GM18517 (cell line): ENCODE data around the gene HEXD.
"Not testable (repeated sequence)": the region's sequence is repeated elsewhere in the genome, so short reads cannot be mapped to it uniquely, and the experiment has no call there.

Experiments
- ATAC-seq: cut with Tn5 transposase; IDR thresholded peaks from one replicate; pipeline ENCODE4 v1.9.1; 2021; ENCODE audit warnings: mild to moderate bottlenecking, moderate library complexity; ENCODE audit not compliant: unreplicated experiment

The HEXD gene

DNA sequence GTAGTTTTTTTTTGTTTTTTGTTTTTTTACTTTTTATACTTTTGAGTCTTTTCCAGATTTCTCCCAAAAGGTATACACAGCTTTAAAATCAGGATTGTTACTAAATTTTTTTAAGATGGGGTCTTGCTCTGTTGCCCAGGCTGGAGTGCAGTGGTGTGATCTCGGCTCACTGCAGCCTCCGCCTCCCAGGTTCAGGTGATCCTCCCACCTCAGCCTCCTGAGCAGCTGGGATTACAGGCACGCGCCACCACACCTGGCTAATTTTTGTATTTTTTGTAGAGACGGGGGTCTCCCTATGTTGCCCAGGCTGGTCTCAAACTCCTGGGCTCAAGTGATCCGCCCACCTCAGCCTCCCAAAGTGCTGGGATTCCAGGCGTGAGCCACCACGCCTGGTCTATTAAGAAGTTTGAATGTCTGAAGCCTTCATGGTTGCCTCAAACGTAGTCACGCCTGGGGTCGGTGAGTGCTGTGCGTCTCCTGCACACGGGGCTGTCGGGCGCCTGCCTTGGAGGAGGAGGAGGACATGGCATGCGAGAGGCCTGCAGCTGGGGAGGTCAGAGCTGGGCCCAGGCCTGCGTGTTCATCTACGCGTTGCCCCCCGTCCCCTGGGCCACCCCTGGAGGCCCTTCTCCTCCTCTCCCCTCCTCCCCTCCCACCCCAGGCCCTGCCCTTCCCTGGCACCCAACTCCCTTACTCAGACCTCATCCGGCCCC lies 35.8 kb upstream of the HEXD start:
- ATAC-seq, result not testable (repeated sequence)

DNA sequence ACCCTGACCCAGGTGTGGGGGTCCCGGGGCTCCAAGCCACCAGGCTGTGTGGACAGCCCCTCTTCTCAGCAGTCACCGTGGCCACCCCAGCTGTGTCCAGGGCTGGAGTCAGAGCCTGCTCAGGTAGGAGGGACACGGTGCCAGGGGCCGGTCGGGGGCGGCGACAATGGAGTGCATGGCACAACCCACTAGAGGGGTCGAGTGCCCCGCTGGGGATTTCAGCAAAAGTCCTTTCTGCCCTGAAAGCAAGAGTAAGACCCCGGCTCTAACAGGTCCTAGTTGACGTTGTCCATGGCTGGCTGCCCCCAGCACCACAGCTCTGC lies 35.3 kb upstream of the HEXD start:
- ATAC-seq, result no peak

DNA sequence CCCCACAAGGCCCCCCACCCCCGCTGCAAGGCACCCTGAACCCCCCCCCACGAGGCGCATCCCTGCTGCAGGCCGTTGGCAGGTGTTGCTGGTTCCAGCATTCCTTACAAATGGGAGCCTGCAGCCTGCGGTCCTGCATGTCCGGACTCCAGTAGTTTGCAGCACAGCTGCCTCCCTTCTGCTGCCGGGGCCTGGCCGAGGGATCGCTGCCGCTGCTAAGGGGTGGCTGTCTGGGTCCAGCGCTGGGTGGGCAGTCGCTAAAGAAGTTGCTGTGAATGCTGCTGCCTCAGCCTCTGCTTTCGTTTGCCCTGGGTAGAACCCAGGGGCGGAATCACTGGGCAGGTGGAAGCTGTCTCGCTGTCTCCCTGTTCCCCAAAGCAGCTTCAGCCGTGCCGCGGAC lies 34.7 kb upstream of the HEXD start:
- ATAC-seq, result no peak

DNA sequence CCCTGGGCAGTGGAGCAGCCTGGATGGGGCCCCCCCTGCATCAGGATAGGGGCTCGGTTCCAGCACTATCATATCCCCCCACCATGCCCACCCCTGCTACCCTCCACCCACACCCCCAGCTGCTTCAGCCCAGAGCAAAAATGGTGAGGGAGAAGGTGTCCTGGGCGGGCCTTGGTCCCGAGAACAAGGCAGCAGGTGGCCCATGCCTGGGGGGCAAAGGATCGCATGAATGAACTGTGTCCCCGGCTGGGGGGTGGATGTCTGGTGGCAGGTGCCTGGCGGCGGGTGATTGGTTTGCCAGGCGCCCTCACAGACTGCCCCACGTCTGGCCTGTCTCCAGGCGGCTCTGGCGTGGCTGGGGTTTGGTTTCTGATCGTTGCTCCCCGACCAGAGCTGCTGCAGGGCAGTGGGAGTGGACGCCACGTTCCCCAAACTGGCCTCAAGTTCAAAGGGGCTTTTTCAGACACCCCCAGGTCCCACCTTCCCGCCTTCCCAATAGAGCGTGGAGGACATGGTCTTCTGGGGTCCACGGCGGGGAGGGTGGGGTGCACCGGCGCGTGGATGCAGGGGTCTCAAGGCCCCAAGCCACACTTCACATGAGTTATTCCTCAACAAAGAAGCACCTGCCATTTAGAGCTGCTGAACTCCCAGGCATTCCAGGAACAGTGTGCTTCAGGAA lies 34.0 kb upstream of the HEXD start:
- ATAC-seq, result no peak

DNA sequence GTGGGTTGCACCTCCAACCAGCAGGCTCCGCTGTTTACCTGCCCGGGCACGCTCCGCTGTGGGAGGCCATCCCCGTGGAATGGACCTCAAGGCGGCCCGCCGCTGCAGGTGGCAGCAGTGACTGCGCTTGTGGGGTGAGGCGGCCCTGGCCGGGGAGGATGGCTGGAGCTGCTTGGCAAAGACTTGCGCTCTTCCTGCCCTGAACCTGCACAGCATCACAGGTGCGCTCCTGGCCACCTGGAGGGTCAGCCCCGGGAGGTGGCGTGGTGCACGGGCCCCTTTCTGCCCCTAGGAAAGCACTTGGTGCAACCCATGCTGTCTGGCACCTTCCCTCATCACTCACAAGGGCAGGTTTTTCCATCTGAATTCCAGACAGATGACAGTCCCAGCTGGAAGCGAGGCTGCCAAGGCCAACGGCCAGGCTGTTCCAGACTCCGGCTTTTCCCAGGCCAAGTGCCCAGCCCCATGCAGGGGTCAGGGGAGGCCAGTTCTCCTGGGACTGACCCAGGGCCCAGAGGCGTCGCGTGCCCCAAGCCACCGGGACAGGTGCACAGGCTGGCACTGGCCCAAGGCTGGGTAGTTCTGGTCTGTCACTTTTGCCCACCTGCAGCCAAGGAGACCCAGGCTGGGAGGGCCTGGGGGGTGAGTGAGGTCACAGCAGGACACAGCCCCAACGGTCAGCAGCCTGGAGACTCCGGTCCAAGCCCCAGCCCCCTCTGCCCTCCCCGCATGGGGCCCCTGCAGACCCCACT lies 33.2 kb upstream of the HEXD start:
- ATAC-seq, result no peak

DNA sequence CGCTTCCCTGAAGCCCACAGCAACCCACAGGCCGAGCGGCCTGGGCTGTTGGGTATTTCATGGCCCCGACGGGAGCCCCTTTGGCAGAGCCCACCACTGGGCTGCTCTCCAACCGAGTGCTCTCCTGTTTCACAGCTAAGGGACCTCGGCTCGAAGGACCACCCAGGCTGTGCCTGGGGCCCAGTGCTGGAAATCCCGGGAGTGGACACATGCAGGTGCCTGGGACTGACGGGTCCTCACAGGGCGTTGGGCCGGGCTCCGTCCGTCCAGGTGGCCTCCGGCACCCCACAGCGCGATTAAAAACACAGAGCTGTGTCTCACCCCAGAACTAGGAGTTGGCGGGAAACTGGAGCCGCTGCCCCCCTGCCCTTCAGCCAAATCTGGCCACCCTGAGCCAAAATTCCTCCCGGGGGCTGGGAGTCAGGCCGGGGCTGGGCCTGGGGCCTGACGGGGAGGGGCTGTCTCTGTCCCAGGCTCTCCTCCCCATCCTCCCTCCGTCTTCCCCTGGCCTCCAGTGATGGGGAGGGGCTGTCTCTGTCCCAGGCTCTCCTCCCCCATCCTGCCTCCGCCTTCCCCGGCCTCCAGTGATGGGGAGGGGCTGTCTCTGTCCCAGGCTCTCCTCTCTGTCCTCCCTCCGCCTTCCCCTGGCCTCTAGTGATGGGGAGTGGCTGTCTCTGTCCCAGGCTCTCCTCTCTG lies 32.4 kb upstream of the HEXD start:
- no peak for ATAC-seq

DNA sequence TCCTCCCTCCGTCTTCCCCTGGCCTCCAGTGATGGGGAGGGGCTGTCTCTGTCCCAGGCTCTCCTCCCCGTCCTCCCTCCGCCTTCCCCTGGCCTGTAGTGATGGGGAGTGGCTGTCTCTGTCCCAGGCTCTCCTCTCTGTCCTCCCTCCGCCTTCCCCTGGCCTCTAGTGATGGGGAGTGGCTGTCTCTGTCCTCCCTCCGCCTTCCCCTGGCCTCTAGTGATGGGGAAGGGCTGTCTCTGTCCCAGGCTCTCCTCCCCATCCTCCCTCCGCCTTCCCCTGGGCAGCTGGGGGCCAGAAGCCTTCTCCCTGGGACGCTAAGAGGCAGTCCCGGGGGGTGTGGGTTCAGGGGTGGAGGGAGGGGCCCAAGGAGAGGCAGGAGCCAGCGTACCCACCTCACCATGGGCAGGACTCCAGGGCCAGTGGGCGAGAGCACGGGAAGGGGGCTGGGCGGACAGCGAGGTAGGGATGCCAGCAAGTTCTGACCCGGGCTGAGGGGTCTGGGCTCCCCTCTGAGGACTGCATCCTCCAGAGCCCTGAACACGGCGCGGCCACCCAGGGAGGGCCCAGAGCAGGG lies 31.8 kb upstream of the HEXD start:
- no peak for ATAC-seq

DNA sequence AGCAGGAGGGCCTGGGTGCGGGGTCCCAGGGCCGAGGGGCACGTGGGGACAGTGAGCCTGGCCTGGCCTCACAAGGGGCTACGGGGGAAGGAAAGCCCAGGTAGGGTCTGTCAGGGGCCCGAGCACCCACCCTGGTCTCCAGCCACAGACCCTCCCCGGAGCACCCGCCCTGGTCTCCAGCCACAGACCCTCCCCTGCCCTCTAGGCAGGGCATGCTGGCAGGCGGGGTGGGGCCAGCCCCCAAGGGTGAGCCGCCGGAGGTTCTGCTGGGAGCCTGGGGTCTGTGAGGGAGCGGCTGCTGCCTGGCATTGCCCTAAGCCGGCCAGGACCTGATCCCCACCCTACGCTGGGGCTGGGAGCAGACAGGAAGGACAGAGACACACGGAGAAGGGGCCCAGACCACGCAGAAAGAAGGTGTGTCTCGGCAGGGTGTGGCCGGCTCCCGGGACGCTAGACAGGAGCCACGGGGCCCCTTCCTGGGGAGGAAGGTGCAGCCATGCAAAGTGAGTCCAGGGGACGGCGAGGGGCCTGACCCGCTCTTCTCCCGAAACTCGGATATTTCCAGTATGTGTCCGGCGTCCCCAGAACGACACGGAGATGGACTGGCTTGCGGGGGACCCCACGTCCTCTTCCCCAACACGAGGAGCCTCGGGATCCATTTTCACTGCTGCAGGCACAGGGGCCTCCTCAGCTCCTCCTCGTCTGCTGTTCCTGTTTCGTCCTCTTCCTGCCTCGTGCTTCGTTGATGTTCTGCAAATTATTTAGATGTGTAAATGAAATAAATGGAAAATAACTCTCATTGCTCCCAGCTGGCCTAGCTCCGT lies 31.1 kb upstream of the HEXD start:
- ATAC-seq, result no peak

DNA sequence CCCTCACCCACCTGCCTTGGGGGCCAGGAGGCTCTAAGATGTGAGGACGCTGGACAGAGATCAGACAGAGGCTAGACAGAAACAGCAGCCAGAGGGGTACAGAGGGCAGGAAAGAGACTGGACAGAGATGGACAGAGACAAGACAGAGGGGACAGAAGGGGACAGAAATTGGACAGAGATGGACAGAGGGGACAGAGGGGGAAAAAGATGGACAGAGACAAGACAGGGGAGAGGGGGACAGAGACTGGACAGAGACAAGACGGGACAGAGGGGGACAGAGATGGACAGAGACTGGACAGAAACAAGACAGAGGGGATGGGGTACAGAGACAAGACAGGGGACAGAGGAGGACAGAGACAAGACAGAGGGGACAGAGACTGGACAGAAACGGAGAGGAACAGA lies 30.4 kb upstream of the HEXD start:
- no peak for ATAC-seq

DNA sequence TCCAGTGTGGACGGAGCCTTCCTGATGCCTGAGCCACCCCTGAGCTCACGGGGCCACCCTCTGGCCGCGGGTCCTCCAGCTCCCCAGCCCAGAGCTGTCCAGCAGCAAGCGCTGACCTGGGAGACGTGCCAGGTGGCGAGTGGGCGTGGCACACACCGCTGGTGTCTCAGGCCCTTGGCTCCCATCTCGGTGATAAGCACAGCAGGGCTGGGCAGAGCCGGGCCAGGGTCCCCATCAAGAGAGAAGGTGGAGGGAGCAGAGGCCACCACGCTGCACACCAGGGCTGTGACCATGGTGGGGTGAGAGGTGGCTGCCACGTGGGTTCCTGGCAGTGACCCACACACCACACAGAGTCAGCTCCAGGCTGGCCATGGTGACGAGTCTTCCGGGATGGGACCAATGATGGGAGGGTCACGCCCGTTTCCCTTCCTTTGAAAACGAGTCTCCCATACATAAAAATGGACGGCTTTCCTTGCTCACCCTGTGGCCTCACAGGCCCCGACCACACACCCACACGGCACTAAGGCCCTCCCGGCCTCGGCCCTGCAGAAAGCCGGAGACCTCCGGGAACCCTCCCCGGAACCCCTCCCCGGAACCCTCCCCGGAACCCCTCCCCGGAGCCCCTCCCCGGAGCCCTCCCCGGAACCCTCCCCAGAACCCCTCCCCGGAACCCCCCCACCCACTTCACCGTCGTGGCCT lies 29.8 kb upstream of the HEXD start:
- no peak for ATAC-seq

DNA sequence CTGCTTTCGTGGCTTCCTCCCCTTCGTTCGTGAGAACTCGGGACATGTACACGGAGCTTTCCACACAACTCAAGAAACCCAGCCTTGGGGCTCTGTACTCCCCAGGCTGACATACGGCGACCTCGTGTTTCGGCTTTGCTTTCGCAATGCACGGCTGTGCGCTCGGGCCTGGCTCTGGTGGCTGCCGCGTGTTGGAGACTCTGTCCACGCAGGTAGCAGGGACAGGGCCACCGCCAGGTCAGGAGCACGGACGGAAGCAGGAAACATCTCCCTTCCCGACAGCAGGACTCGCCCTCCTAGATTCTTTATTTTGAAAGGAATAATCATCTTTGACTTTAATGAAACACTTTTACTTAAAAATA lies 29.2 kb upstream of the HEXD start:
- no peak for ATAC-seq

DNA sequence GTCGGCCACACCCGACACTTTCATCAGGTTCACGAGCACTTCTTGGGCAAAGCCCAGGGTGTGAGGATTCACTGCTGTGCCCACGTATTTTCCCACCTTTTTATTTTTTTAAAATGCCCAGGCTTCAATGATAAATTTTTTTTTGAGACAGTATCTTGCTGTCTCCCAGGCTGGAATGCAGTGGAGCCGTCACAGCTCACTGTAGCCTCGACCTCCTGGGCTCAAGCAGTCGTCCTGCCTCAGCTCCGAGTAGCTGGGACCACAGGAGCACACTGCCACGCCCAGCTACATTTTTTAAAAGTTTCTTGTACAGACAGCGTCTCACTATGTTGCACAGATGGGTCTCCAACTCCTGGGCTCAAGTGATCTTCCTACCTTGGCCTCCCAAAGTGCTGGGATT lies 28.8 kb upstream of the HEXD start:
- ATAC-seq, result no peak

DNA sequence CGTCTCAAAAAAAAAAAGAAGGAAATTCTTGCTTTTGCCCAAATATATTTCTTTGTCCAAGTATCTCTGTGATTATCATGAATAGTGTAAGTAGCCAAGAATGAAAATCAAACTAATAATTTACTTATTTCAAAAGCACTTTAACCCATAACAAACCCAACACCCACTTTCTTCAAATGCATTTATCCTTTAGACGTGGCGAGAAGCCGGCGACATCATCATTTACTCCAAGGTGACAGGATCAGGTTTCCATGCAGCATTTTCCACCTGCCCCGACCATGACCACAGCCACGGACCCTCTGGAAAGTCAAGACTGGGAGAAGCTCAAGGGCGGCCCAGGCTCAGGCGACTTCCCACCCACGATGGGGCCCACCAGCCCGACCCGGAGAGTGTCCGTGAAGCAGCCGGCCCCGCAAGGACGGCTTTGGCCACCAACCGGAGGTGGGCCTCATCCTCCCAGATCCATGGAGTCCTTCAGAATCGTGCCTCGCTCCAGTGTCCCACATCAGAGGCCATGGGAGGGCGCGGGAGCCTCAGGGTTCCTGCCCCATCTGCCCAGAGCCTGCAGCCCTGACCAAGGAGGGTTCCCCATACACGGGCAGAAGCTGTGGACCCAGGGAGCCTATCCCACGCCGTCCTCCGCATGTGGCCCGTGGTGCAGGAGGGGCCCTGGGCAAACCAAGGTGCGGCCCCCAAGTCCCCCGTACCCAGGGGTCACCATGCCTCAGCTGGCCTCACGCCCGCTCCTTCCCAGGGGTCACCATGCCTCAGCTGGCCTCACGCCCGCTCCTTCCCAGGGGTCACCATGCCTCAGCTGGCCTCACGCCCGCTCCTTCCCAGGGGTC lies 27.9 kb upstream of the HEXD start:
- ATAC-seq, result no peak

DNA sequence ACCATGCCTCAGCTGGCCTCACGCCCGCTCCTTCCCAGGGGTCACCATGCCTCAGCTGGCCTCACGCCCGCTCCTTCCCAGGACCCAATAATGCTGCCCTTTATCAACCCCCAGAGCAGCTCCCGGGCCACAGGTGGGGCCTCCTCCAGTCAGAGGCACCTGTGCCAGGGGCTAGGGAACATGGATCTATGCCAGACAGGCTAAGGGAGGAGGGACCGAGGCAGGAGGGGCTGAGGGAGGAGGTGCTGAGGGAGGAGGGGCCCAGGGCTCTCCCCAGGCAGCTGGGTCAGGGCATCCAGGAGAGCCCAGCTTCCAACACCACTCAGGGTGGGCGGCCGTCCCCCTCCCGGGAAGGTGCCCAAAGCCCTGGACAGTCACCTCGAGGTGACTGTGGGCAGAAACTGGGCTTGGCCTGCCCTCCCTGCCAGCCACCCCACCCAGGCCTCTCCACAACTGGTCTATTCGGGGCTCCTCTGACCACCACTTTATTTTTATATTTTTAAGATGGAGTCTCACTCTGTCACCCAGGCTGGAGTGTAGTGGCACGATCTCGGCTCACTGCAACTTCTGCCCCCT lies 27.2 kb upstream of the HEXD start:
- ATAC-seq, result no peak

DNA sequence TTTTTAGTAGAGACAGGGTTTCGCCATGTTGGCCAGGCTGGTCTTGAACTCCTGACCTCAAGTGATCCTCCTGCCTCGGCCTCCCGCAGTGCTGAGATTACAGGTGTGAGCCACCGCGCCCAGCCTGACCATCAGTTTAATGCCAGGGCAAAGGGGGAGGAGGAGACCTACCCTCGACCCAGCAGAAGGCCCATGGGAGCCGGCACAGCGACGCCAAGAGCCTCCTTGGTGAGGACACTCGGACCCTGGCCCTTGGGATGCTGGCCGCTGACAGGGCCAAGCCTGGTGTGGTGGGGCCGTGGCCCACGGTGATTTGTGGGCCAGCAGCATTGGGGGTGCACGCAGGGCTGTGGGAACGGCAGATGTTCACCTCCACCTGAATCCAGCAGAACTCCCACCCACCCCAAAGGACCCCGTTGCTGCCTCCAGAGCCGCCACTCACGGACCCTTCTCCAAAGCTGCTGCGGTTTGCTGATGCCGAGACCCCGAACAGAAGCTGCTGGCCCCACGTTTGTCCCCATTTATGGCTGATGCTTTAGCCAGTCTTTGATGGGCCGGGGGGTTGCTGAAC lies 26.6 kb upstream of the HEXD start:
- ATAC-seq, result no peak

DNA sequence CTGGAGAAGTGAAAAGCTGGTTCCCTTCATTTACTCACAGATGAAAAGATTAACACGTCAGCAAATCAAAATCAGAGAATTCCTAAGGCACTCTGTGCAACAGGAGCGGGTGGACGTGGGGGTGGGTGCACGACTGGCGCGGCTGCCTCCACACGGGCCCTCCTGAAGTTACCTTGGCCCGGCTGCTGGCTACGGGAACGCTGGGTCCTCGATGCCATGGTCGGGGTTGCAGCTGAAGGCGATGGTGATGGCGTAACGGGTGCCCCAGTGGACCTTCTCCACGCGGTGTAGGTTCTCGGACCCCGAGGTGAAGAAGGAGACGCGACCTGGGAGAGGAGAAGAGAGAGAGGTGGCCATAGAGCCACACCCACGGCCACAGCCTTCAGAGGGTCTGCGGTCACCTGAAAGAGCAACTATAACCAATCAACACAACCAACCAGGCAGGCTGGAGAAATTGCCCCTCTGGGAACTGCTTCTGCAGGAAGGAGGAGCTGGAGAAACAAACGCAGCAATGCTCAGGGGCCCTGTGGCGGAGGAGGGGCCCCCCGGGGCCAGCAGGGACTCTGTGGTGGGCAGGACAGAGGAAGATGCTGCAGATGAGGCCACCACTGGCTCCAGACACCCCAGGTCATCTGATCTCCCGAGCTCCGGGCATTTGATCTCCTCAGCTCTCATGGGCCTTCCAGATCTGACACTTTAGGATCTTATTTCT lies 25.8 kb upstream of the HEXD start:
- no peak for ATAC-seq

DNA sequence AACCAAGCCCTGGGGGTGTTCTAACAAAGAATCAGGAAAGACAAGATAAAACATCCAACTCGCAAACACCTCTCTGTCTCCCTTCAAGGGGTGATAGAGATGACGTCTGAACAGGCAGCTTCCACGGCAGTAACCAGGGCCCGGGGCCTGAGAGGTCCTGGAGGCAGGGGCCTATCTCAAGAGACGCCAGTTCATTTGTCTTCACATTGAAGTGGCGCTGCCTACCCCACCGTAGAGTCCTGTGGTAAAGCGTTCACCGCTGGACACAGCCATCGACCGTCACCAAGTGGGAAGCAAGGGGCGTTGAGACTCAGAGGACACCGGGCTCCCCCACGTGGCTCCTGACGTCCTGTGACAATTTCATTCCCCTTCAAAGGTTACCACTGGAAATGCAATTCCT lies 25.2 kb upstream of the HEXD start:
- ATAC-seq, result no peak

DNA sequence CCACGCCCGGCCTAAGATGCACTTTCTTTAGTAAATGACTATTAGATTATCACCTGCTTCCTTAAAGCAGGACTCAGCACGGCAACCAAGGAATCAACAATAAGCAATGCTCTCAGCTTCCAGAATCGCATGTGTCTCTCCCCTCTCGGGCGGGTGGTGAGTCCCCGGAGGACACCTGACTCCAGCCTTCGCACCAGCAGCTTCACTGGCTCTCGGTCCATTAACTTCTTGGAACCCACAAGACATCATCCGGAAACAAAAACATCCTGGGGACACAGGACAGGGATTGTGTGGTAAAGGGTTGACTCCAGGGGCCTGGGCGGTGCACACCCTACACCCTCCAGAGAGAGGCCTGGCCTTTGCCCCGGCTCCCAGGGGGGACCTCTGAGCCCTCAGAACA lies 23.9 kb upstream of the HEXD start:
- no peak for ATAC-seq
